Trophoblast cell (in vitro differentiated cells and primary cell): Measurements from ENCODE around the gene PARK7.
A peak's percentile ranks its signal among the peaks of the same experiment; 100 is the strongest.

Source experiments
- DNase-seq, 2 donors: peaks; one replicate each; pipeline ENCODE4 v3.0.0-alpha.2; 2016
- H2AFZ ChIP-seq: 2 replicates; pipeline ENCODE4 v1.6.1; 2013; ENCODE audit warnings: low read length, moderate library complexity, mild to moderate bottlenecking; ENCODE audit not compliant: insufficient read depth, poor library complexity
- H2AK5ac ChIP-seq: 2 replicates; pipeline ENCODE4 v1.6.1; 2013; ENCODE audit warnings: mild to moderate bottlenecking, low read length
- H2BK120ac ChIP-seq: 2 replicates; pipeline ENCODE4 v1.6.1; 2013; ENCODE audit warnings: low read length, mild to moderate bottlenecking, moderate library complexity; ENCODE audit not compliant: insufficient read depth, poor library complexity
- H2BK12ac ChIP-seq: 2 replicates; pipeline ENCODE4 v1.6.1; 2013; ENCODE audit warnings: mild to moderate bottlenecking, low read length, moderate library complexity
- H2BK5ac ChIP-seq: 2 replicates; pipeline ENCODE4 v1.6.1; 2013; ENCODE audit warnings: low read length, low read depth, moderate library complexity, mild to moderate bottlenecking; ENCODE audit not compliant: poor library complexity
- H3K14ac ChIP-seq: 2 replicates; pipeline ENCODE4 v1.6.1; 2013; ENCODE audit warnings: mild to moderate bottlenecking, low read length
- H3K18ac ChIP-seq: 2 replicates; pipeline ENCODE4 v1.6.1; 2013; ENCODE audit warnings: mild to moderate bottlenecking, low read length
- H3K23ac ChIP-seq: 2 replicates; pipeline ENCODE4 v1.6.1; 2013; ENCODE audit warnings: low read length
- H3K27ac ChIP-seq: 2 replicates; pipeline ENCODE4 v1.5.1; 2013; ENCODE audit warnings: low read depth, mild to moderate bottlenecking, inconsistent platforms, low read length, moderate library complexity
- H3K27me3 ChIP-seq: 2 replicates; pipeline ENCODE4 v1.6.1; 2013; ENCODE audit warnings: inconsistent platforms, mild to moderate bottlenecking, low read length, moderate library complexity; ENCODE audit not compliant: insufficient read depth
- H3K36me3 ChIP-seq, 2 experiments: 1 replicate in 1 of 2; 2 replicates in 1 of 2; pipeline ENCODE4 v1.6.1; 2013; ENCODE audit warnings: low read length in 2 of 2, mild to moderate bottlenecking in 2 of 2, moderate library complexity in 1 of 2; ENCODE audit not compliant: insufficient read depth in 2 of 2, control insufficient read depth in 1 of 2
- H3K4ac ChIP-seq: 2 replicates; pipeline ENCODE4 v1.6.1; 2013; ENCODE audit warnings: low read depth, mild to moderate bottlenecking, low read length, moderate library complexity
- H3K4me1 ChIP-seq, 2 experiments: 1 replicate in 1 of 2; 2 replicates in 1 of 2; pipeline ENCODE4 v1.6.1; 2013; ENCODE audit warnings: low read length in 2 of 2, mild to moderate bottlenecking in 2 of 2, moderate library complexity in 1 of 2; ENCODE audit not compliant: insufficient read depth in 2 of 2, control insufficient read depth in 1 of 2
- H3K4me2 ChIP-seq: 2 replicates; pipeline ENCODE4 v1.6.1; 2013; ENCODE audit warnings: inconsistent platforms, mild to moderate bottlenecking, low read length, moderate library complexity
- H3K4me3 ChIP-seq: 2 replicates; pipeline ENCODE4 v1.5.1; 2013; ENCODE audit warnings: mild to moderate bottlenecking, low read depth, low read length, inconsistent platforms
- H3K79me1 ChIP-seq: one replicate; pipeline ENCODE4 v1.6.1; 2013; ENCODE audit warnings: low read length
- H3K79me2 ChIP-seq: 2 replicates; pipeline ENCODE4 v1.6.1; 2013; ENCODE audit warnings: low read length, mild to moderate bottlenecking; ENCODE audit not compliant: control insufficient read depth, insufficient read depth, poor library complexity
- H3K9ac ChIP-seq: 2 replicates; pipeline ENCODE4 v1.6.1; 2013; ENCODE audit warnings: mild to moderate bottlenecking, low read length
- H3K9me3 ChIP-seq: 2 replicates; pipeline ENCODE4 v1.6.1; 2013; ENCODE audit warnings: low read depth, mild to moderate bottlenecking, control low read depth, inconsistent platforms, low read length; ENCODE audit not compliant: insufficient read depth
- H4K12ac ChIP-seq: 2 replicates; pipeline ENCODE4 v1.6.1; 2013; ENCODE audit warnings: low read depth, mild to moderate bottlenecking, low read length, moderate library complexity
- H4K8ac ChIP-seq: 2 replicates; pipeline ENCODE4 v1.6.1; 2013; ENCODE audit warnings: low read depth, mild to moderate bottlenecking, low read length, moderate library complexity
- H4K91ac ChIP-seq: one replicate; pipeline ENCODE4 v1.6.1; 2013; ENCODE audit warnings: low read depth, mild to moderate bottlenecking, low read length, moderate library complexity
- WGBS: extraction: QIAGEN DNeasy Blood & Tissue Kit; methylation state at CpG from one replicate; pipeline ENCODE4 v1.1.7; 2013; ENCODE audit warnings: missing lambda C conversion rate; ENCODE audit not compliant: insufficient read length, insufficient coverage; ENCODE audit errors: extremely low coverage; 5-methylcytosine and 5-hydroxymethylcytosine counted together

The PARK7 gene

DNA sequence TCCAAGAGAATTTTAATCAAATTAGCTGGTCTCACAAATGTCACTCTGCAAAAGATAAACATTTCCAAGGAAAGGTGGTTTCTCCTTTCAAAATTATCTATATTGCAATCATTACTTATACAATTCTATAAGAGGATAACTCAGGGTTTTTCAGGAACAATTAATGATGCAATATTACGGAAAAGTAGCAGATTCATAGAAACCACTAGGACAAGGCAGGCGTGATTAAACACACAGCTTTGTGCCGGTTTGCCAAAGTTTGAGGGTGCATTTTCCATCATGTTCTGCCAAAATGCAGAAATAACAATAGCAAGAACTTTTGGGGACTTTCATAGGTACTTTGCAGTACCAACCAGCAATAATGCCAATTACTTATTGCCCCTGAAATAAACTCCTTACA is 21.5 kb upstream of the PARK7 start:
- Histone ChIP-seq H3K36me3 (no peaks in the 10 kb centered on the region), H4K91ac (no peak overlapping the region), H4K8ac (no peak overlapping the region), H3K79me1 (no peaks in the 10 kb centered on the region), H3K23ac (no peak overlapping the region), H2BK120ac (no peak overlapping the region), H3K18ac (no peak overlapping the region), H2BK12ac (no peak overlapping the region), H3K9ac (no peak overlapping the region), H3K4ac (no peak overlapping the region), H3K27me3 (peaks cover 18% of the 10 kb centered on the region), H3K4me1 (peaks cover 2 to 5% of the 10 kb centered on the region in 2 experiments), H3K4me3 (no peak overlapping the region), H3K79me2 (no peaks in the 10 kb centered on the region), H3K27ac (no peak overlapping the region), H2AK5ac (no peak overlapping the region), H2AFZ (no peak overlapping the region), H3K9me3 (peaks cover 2% of the 10 kb centered on the region), H4K12ac (no peak overlapping the region), H3K4me2 (no peak overlapping the region), H2BK5ac (no peak overlapping the region), H3K14ac (no peak overlapping the region)
- WGBS, result no CpG with 5 or more reads among the region's 3 CpGs
- DNase-seq, result no peak

- Histone ChIP-seq H3K9me3 (peaks cover 2% of the 10 kb centered on the region), H3K27ac (no peak within 1 kb of the TSS), H3K14ac (no peak within 1 kb of the TSS), H2BK12ac (no peak within 1 kb of the TSS), H3K79me2 (no peaks in the 10 kb centered on the region), H3K4me2 (no peak within 1 kb of the TSS), H3K23ac (peak within 1 kb of the TSS; percentile 43), H2BK120ac (no peak within 1 kb of the TSS), H3K9ac (peak within 1 kb of the TSS; percentile 59), H4K91ac (no peak within 1 kb of the TSS), H3K4me3 (peak within 1 kb of the TSS; percentile 13), H3K18ac (no peak within 1 kb of the TSS), H4K8ac (no peak within 1 kb of the TSS), H2BK5ac (no peak within 1 kb of the TSS), H3K4ac (no peak within 1 kb of the TSS), H4K12ac (no peak within 1 kb of the TSS), H2AFZ (no peak within 1 kb of the TSS), H2AK5ac (no peak within 1 kb of the TSS), H3K27me3 (peaks cover 18% of the 10 kb centered on the region), H3K79me1 (no peaks in the 10 kb centered on the region), H3K4me1 (peaks cover 2 to 5% of the 10 kb centered on the region in 2 experiments), H3K36me3 (no peaks in the 10 kb centered on the region)
- no CpG with 5 or more reads among the region's 14 CpGs for WGBS
- peak; percentile 40 to 57 for DNase-seq
Measured at GRCh38 chr1:7940745-7941436, 20.6 kb upstream of the PARK7 start, which contains the start of gene TNFRSF9. TNFRSF9 (minus strand) TSS chr1:7940839; CDS start chr1:7939994, 845 bp downstream.

- no peak overlapping the region for H2AK5ac ChIP-seq
- H3K18ac ChIP-seq, result no peak overlapping the region
- no peak overlapping the region for H2BK5ac ChIP-seq
- H4K8ac ChIP-seq, result no peak overlapping the region
- H3K4me2 ChIP-seq, result no peak overlapping the region
- H3K23ac ChIP-seq, result no peak overlapping the region
- no peak overlapping the region for H2BK12ac ChIP-seq
- H3K14ac ChIP-seq, result no peak overlapping the region
- no peak overlapping the region for H2AFZ ChIP-seq
- peak in 1 of 2 donors; percentile 24 for DNase-seq
- H4K12ac ChIP-seq, result no peak overlapping the region
- H3K36me3 ChIP-seq, result no peaks in the 10 kb centered on the region
- H4K91ac ChIP-seq, result no peak overlapping the region
- H3K27me3 ChIP-seq, result peaks cover 18% of the 10 kb centered on the region
- no peaks in the 10 kb centered on the region for H3K79me2 ChIP-seq
- H3K4me3 ChIP-seq, result peak overlapping the region; percentile 13
- no peak overlapping the region for H2BK120ac ChIP-seq
- no peak overlapping the region for H3K4ac ChIP-seq
- WGBS, result no CpG with 5 or more reads among the region's 9 CpGs
- H3K9ac ChIP-seq, result peak overlapping the region; percentile 59
- H3K4me1 ChIP-seq, result peaks cover 2 to 5% of the 10 kb centered on the region in 2 experiments
- no peaks in the 10 kb centered on the region for H3K79me1 ChIP-seq
- no peak overlapping the region for H3K27ac ChIP-seq
- peaks cover 2% of the 10 kb centered on the region for H3K9me3 ChIP-seq
Measured at GRCh38 chr1:7941437-7941793, 20.1 kb upstream of the PARK7 start.

DNA sequence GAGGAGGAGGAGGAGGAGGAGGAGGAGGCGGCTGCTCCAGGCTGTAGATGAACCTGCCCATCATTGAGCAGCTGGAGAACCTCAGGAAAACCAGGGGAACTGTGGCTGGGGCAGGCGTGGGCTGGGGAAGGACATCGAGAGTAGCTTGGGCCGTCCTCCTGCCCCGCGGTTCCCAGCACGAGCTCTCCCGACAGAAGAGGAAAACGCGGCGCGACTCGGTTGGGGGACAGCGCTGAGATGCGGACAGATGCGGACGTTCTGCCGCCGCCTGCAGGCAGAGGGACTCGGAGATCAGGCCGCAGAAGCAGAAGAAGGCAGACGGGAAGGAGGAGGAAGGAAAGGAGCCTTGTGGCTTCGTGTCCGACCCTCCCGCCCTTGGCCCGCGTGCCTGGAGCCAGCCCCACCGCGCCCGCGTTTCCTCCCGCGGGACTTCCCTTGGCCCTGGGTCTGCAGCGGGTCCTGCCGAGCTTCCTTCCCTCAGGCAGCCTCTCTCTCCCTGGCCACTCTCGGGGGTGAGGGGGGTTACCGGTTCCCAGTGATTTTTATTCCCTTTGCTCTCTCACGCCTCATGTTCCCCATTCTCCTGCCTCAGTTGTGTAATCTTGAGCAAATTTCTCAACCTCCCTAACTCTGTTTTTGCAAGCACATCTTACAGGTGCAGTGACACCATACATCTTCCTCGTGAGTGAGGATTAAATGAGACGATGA is 19.1 kb upstream of the PARK7 start:
- H3K23ac ChIP-seq, result no peak overlapping the region
- peaks cover 18% of the 10 kb centered on the region for H3K27me3 ChIP-seq
- H3K79me1 ChIP-seq, result no peaks in the 10 kb centered on the region
- no peak overlapping the region for H2AK5ac ChIP-seq
- H3K4me3 ChIP-seq, result no peak overlapping the region
- H3K4me1 ChIP-seq, result peaks cover 2 to 5% of the 10 kb centered on the region in 2 experiments
- no peak overlapping the region for H2BK120ac ChIP-seq
- WGBS, result no CpG with 5 or more reads among the region's 40 CpGs
- no peaks in the 10 kb centered on the region for H3K79me2 ChIP-seq
- no peak overlapping the region for H4K8ac ChIP-seq
- no peak overlapping the region for H3K4ac ChIP-seq
- no peak overlapping the region for H4K91ac ChIP-seq
- no peak overlapping the region for H2AFZ ChIP-seq
- H3K36me3 ChIP-seq, result no peaks in the 10 kb centered on the region
- no peak overlapping the region for H3K9ac ChIP-seq
- peak; percentile 16 to 46 for DNase-seq
- peaks cover 2% of the 10 kb centered on the region for H3K9me3 ChIP-seq
- peak overlapping the region; percentile 1 for H3K4me2 ChIP-seq
- H3K18ac ChIP-seq, result no peak overlapping the region
- H3K14ac ChIP-seq, result no peak overlapping the region
- H2BK12ac ChIP-seq, result no peak overlapping the region
- no peak overlapping the region for H3K27ac ChIP-seq
- no peak overlapping the region for H4K12ac ChIP-seq
- no peak overlapping the region for H2BK5ac ChIP-seq
